ENCODE measurements around the gene BCAR3.

DNA sequence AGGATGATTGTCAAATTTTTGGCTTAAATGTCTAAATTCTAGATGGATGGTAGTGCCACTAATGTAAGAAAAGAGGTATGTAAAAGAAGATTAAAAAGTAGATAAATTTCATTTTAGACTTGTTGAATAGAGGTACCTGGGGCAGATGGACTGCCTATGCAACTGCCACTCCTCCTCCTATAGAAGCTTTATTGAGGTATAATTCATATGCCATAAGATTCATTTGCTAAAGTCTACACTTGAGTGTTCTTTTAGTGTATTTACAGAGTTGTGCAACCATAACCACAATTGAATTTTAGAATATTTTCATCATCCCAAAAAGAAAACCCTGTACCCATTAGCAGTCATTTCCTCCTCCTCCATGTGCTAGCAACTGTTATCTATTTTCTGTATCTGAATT, 163.1 kb downstream of the BCAR3 start:
- TF ChIP-seq ZBTB7A (IDR thresholded peaks at IDR 0.05; ENCODE audit: low read depth): no peak
- no peak for TF ChIP-seq EGR1 (IDR thresholded peaks at IDR 0.05)
- TF ChIP-seq EP300 (IDR thresholded peaks at IDR 0.05; ENCODE audit: borderline replicate concordance): no peak
- TF ChIP-seq YY1 (IDR thresholded peaks at IDR 0.05; ENCODE audit: low read depth): no peak
- TF ChIP-seq, protein P1, sequence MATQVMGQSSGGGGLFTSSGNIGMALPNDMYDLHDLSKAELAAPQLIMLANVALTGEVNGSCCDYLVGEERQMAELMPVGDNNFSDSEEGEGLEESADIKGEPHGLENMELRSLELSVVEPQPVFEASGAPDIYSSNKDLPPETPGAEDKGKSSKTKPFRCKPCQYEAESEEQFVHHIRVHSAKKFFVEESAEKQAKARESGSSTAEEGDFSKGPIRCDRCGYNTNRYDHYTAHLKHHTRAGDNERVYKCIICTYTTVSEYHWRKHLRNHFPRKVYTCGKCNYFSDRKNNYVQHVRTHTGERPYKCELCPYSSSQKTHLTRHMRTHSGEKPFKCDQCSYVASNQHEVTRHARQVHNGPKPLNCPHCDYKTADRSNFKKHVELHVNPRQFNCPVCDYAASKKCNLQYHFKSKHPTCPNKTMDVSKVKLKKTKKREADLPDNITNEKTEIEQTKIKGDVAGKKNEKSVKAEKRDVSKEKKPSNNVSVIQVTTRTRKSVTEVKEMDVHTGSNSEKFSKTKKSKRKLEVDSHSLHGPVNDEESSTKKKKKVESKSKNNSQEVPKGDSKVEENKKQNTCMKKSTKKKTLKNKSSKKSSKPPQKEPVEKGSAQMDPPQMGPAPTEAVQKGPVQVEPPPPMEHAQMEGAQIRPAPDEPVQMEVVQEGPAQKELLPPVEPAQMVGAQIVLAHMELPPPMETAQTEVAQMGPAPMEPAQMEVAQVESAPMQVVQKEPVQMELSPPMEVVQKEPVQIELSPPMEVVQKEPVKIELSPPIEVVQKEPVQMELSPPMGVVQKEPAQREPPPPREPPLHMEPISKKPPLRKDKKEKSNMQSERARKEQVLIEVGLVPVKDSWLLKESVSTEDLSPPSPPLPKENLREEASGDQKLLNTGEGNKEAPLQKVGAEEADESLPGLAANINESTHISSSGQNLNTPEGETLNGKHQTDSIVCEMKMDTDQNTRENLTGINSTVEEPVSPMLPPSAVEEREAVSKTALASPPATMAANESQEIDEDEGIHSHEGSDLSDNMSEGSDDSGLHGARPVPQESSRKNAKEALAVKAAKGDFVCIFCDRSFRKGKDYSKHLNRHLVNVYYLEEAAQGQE (IDR thresholded peaks at IDR 0.05; ENCODE audit: low read depth): no peak
- no peak for TF ChIP-seq USF1 (IDR thresholded peaks at IDR 0.05)
- TF ChIP-seq TCF12 (IDR thresholded peaks at IDR 0.05; ENCODE audit: low read depth): no peak
- no peak for TF ChIP-seq CEBPB (IDR thresholded peaks at IDR 0.05)
- no peak for TF ChIP-seq RAD21 (IDR thresholded peaks at IDR 0.05; ENCODE audit: low read depth)
- no peak for TF ChIP-seq CREB1 (IDR thresholded peaks at IDR 0.05; ENCODE audit: low read depth)
- no peak for TF ChIP-seq TAF1 (IDR thresholded peaks at IDR 0.05; ENCODE audit: low read depth)
- TF ChIP-seq TEAD4 (IDR thresholded peaks at IDR 0.05): no peak
- TF ChIP-seq NFIC (IDR thresholded peaks at IDR 0.05): no peak
- TF ChIP-seq FOXM1 (IDR thresholded peaks at IDR 0.05; ENCODE audit: borderline replicate concordance, low read depth): no peak
